Measurements from ENCODE around the gene AK2.

- no peak for TF ChIP-seq CTCF (conservative IDR thresholded peaks at IDR 0.05)
- TF ChIP-seq ZFX (IDR thresholded peaks at IDR 0.05) = no peak
Observed at GRCh38 chr1:33048426-33048825, 11.7 kb upstream of the AK2 start.
